ENCODE results near the gene DPP9.

The DPP9 gene

GRCh38 chr19:4723595-4724514, at the start of gene DPP9:
Gene DPP9 (minus strand): TSS chr19:4723842. CDS start chr19:4719906, 3,936 bp downstream.
- H3K27me3 ChIP-seq (ENCODE audit: control insufficient read depth, insufficient read depth, low read length), result no peaks in the 10 kb centered on the region
- WGBS (ENCODE audit: insufficient coverage, insufficient read length), result no CpG with 5 or more reads among the region's 79 CpGs
- no peaks in the 10 kb centered on the region for H3K9me3 ChIP-seq (ENCODE audit: control insufficient read depth, insufficient read depth, low read length)
- 0 out of 2 replicates have a peak, but pooled peaks cover 4% of the 10 kb centered on the region for H3K36me3 ChIP-seq (ENCODE audit: control insufficient read depth, insufficient read depth, low read length)
- peaks cover 2% of the 10 kb centered on the region; the same call in 1 of the 2 replicates for H3K4me1 ChIP-seq (ENCODE audit: control insufficient read depth, insufficient read depth, low read length)
- no peak within 1 kb of the TSS for H3K27ac ChIP-seq (ENCODE audit: low read length)
- peak within 1 kb of the TSS; percentile 95 for H3K4me3 ChIP-seq (ENCODE audit: low read length)
- DNase-seq (ENCODE audit: low read depth, low spot score), result peak; percentile 94

- Histone ChIP-seq H3K9me3 (ENCODE audit: control insufficient read depth, insufficient read depth, low read length) (no peaks in the 10 kb centered on the region), H3K4me1 (ENCODE audit: control insufficient read depth, insufficient read depth, low read length) (peaks cover 2% of the 10 kb centered on the region), H3K27me3 (ENCODE audit: control insufficient read depth, insufficient read depth, low read length) (no peaks in the 10 kb centered on the region), H3K27ac (ENCODE audit: low read length) (no peak overlapping the region), H3K36me3 (ENCODE audit: control insufficient read depth, insufficient read depth, low read length) (no peaks in the 10 kb centered on the region), H3K4me3 (ENCODE audit: low read length) (no peak overlapping the region)
- WGBS (ENCODE audit: insufficient coverage, insufficient read length), result no CpG with 5 or more reads among the region's 9 CpGs
- no peak for DNase-seq (ENCODE audit: low read depth, low spot score)
Observed at GRCh38 chr19:4773047-4773640, 49.5 kb upstream of the DPP9 start.

- no peaks in the 10 kb centered on the region for H3K9me3 ChIP-seq (ENCODE audit: control insufficient read depth, insufficient read depth, low read length)
- H3K27ac ChIP-seq (ENCODE audit: low read length), result no peak overlapping the region
- peaks cover 2% of the 10 kb centered on the region for H3K4me1 ChIP-seq (ENCODE audit: control insufficient read depth, insufficient read depth, low read length)
- no peaks in the 10 kb centered on the region for H3K36me3 ChIP-seq (ENCODE audit: control insufficient read depth, insufficient read depth, low read length)
- WGBS (ENCODE audit: insufficient coverage, insufficient read length), result no CpG with 5 or more reads among the region's 2 CpGs
- H3K4me3 ChIP-seq (ENCODE audit: low read length), result no peak overlapping the region
- DNase-seq (ENCODE audit: low read depth, low spot score), result no peak
- no peaks in the 10 kb centered on the region; the same call in 1 of the 2 replicates for H3K27me3 ChIP-seq (ENCODE audit: control insufficient read depth, insufficient read depth, low read length)
Observed at GRCh38 chr19:4772566-4772965, 48.9 kb upstream of the DPP9 start.

- no peak overlapping the region for H3K27ac ChIP-seq (ENCODE audit: low read length)
- no peaks in the 10 kb centered on the region for H3K36me3 ChIP-seq (ENCODE audit: control insufficient read depth, insufficient read depth, low read length)
- H3K4me3 ChIP-seq (ENCODE audit: low read length), result no peak overlapping the region
- H3K9me3 ChIP-seq (ENCODE audit: control insufficient read depth, insufficient read depth, low read length), result no peaks in the 10 kb centered on the region
- H3K27me3 ChIP-seq (ENCODE audit: control insufficient read depth, insufficient read depth, low read length), result no peaks in the 10 kb centered on the region; the same call in 1 of the 2 replicates
- no CpG with 5 or more reads among the region's 37 CpGs for WGBS (ENCODE audit: insufficient coverage, insufficient read length)
- peaks cover 2% of the 10 kb centered on the region for H3K4me1 ChIP-seq (ENCODE audit: control insufficient read depth, insufficient read depth, low read length)
- DNase-seq (ENCODE audit: low read depth, low spot score), result peak; percentile 83
Observed at GRCh38 chr19:4768934-4769777, 45.5 kb upstream of the DPP9 start.

- DNase-seq (ENCODE audit: low read depth, low spot score), result no peak
- no peak overlapping the region for H3K4me3 ChIP-seq (ENCODE audit: low read length)
Observed at GRCh38 chr19:4764393-4764660, 40.7 kb upstream of the DPP9 start.

GRCh38 chr19:4763021-4763420, 39.4 kb upstream of the DPP9 start:
- Histone ChIP-seq H3K27ac (ENCODE audit: low read length) (no peak overlapping the region), H3K4me1 (ENCODE audit: control insufficient read depth, insufficient read depth, low read length) (peaks cover 6% of the 10 kb centered on the region), H3K9me3 (ENCODE audit: control insufficient read depth, insufficient read depth, low read length) (no peaks in the 10 kb centered on the region), H3K27me3 (ENCODE audit: control insufficient read depth, insufficient read depth, low read length) (peaks cover 3% of the 10 kb centered on the region), H3K4me3 (ENCODE audit: low read length) (no peak overlapping the region), H3K36me3 (ENCODE audit: control insufficient read depth, insufficient read depth, low read length) (no peaks in the 10 kb centered on the region)
- no peak for DNase-seq (ENCODE audit: low read depth, low spot score)
- no CpG with 5 or more reads among the region's 6 CpGs for WGBS (ENCODE audit: insufficient coverage, insufficient read length)

More at GRCh38 chr19:4764393-4764660, 40.7 kb upstream of the DPP9 start:
- Histone ChIP-seq H3K27me3 (ENCODE audit: control insufficient read depth, insufficient read depth, low read length) (peaks cover 1% of the 10 kb centered on the region), H3K27ac (ENCODE audit: low read length) (no peak overlapping the region), H3K36me3 (ENCODE audit: control insufficient read depth, insufficient read depth, low read length) (no peaks in the 10 kb centered on the region), H3K4me1 (ENCODE audit: control insufficient read depth, insufficient read depth, low read length) (peaks cover 6% of the 10 kb centered on the region), H3K9me3 (ENCODE audit: control insufficient read depth, insufficient read depth, low read length) (no peaks in the 10 kb centered on the region)
- WGBS (ENCODE audit: insufficient coverage, insufficient read length), result no CpG with 5 or more reads among the region's 5 CpGs

- Histone ChIP-seq H3K36me3 (ENCODE audit: control insufficient read depth, insufficient read depth, low read length) (no peaks in the 10 kb centered on the region), H3K4me3 (ENCODE audit: low read length) (peak overlapping the region; percentile 30; the same call in 1 of the 2 replicates), H3K9me3 (ENCODE audit: control insufficient read depth, insufficient read depth, low read length) (no peaks in the 10 kb centered on the region), H3K27me3 (ENCODE audit: control insufficient read depth, insufficient read depth, low read length) (peaks cover 3% of the 10 kb centered on the region; the same call in 1 of the 2 replicates), H3K4me1 (ENCODE audit: control insufficient read depth, insufficient read depth, low read length) (peaks cover 6% of the 10 kb centered on the region), H3K27ac (ENCODE audit: low read length) (no peak overlapping the region)
- no peak for DNase-seq (ENCODE audit: low read depth, low spot score)
- WGBS (ENCODE audit: insufficient coverage, insufficient read length), result no CpG with 5 or more reads among the region's 10 CpGs
Observed at GRCh38 chr19:4760285-4760650, 36.6 kb upstream of the DPP9 start.

- Histone ChIP-seq H3K4me1 (ENCODE audit: control insufficient read depth, insufficient read depth, low read length) (peaks cover 6% of the 10 kb centered on the region), H3K27me3 (ENCODE audit: control insufficient read depth, insufficient read depth, low read length) (peaks cover 3% of the 10 kb centered on the region; the same call in 1 of the 2 replicates), H3K36me3 (ENCODE audit: control insufficient read depth, insufficient read depth, low read length) (no peaks in the 10 kb centered on the region), H3K27ac (ENCODE audit: low read length) (no peak overlapping the region), H3K9me3 (ENCODE audit: control insufficient read depth, insufficient read depth, low read length) (no peaks in the 10 kb centered on the region), H3K4me3 (ENCODE audit: low read length) (peak overlapping the region; percentile 30; the same call in 1 of the 2 replicates)
- DNase-seq (ENCODE audit: low read depth, low spot score), result no peak
- no CpG with 5 or more reads among the region's 53 CpGs for WGBS (ENCODE audit: insufficient coverage, insufficient read length)
Observed at GRCh38 chr19:4759388-4760284, 36.0 kb upstream of the DPP9 start.

- Histone ChIP-seq H3K4me1 (ENCODE audit: control insufficient read depth, insufficient read depth, low read length) (peaks cover 6% of the 10 kb centered on the region), H3K9me3 (ENCODE audit: control insufficient read depth, insufficient read depth, low read length) (no peaks in the 10 kb centered on the region), H3K4me3 (ENCODE audit: low read length) (no peak overlapping the region), H3K36me3 (ENCODE audit: control insufficient read depth, insufficient read depth, low read length) (no peaks in the 10 kb centered on the region), H3K27me3 (ENCODE audit: control insufficient read depth, insufficient read depth, low read length) (peaks cover 3% of the 10 kb centered on the region; the same call in 1 of the 2 replicates), H3K27ac (ENCODE audit: low read length) (no peak overlapping the region)
- WGBS (ENCODE audit: insufficient coverage, insufficient read length), result no CpG with 5 or more reads among the region's 5 CpGs
- no peak for DNase-seq (ENCODE audit: low read depth, low spot score)
Observed at GRCh38 chr19:4758659-4759058, 35.0 kb upstream of the DPP9 start.

Measured in iPS DF 6.9 (cell line).